Dermis blood vessel endothelial cell (primary cell): Measurements from ENCODE around the gene PHLDB3. TPM values are rescaled to one million over a fixed set of nuclear protein-coding genes. Genes with fewer than 3 reads are reported as not detected.
"Not testable (repeated sequence)": the region's sequence is repeated elsewhere in the genome, so short reads cannot be mapped to it uniquely, and the experiment has no call there.

Experiments
- DNase-seq: peaks from one replicate; pipeline ENCODE4 v3.0.0; 2010
- total RNA-seq: library from RNA; depleted of rRNA; stranded (reverse); fragments of >200 nt; gene quantifications from 2 replicates; pipeline ENCODE4 v1.2.3, GENCODE V29; 2014

Gene PHLDB3
- total RNA-seq, 1 donor from 2014 or later = 34.2 TPM

DNA sequence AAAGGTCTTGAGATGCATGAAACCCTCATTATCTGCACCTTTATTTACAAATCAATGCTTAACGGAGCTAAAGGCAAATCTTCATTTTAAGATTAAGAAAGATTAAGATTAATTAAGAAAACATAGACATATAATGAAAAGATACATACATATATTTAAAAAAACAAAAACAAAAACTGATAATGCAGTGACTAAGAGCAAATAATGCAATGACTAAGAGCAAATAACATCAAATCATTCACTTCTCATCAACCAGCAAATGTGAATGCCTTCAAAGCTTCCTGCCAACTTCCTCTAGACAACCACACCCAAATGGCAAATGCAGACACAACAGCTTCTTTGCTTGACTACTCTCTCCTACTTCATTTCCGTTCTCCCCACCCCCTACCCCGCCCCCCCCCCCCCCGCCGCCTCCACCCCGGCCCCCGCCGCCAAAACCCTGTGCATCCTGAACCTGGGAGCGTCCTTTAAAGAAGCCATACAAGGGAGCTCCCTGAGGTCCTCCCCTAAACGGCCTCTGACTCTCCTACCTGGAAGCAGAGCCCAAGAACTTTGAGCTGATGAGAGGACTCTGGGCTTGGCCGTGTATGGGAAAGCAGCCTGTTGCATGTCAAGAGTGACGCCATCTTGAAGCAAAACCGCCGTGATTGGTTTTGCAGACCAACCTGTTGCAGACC is 65.4 kb downstream of the PHLDB3 start:
- DNase-seq = peak; percentile 20

DNA sequence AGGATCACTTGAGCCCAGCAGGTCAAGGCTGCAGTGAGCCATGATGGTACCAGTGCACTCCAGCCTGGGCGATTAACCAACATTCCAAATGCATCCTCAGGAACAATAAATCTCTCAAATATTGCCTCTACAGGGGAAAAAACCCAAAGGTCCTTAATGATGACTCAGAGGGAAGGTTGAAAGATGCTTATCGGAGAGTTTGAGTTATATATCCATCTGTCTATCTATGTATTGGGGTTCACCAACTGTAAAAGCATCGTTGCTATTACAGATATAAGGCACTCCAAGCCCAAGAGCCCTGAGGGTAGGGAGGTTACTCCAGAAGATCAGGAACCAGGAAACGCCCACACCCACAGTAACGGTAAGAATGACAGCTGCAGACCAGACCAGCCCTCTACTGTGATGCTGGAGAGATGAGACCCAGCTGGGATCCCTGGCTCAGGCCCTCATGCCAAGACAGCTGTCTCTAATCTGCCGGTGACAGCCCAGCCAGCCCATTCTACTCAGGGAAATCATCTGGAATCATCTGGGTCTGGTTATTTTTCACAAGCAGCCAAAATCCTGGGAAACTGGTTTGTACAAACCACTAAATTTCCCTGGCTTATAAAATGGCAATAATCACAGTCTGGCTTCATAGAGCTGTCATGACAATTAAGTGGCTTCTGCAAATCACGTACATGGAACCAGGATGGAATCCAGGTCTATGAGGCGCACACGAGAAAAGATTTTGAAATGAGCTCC is 66.1 kb downstream of the PHLDB3 start:
- no peak for DNase-seq

DNA sequence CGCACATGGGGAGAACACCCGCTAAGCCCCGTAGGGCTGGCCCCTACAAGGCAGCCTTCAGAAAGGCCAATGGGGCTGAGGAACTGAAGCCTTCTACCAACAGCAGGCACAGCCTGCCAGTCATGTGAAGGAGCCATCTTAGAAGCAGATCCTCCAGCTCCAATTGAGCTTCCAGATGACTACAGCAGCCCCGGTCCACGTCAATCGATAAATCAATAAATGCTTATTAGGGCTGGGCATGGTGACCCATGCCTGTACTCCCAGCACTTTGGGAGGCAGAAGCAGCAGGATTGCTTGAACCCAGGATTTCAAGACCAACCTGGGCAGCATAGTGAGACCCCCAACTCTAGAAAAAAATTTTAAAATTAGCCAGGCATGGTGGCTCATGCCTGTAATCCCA is 66.8 kb downstream of the PHLDB3 start:
- no peak for DNase-seq

DNA sequence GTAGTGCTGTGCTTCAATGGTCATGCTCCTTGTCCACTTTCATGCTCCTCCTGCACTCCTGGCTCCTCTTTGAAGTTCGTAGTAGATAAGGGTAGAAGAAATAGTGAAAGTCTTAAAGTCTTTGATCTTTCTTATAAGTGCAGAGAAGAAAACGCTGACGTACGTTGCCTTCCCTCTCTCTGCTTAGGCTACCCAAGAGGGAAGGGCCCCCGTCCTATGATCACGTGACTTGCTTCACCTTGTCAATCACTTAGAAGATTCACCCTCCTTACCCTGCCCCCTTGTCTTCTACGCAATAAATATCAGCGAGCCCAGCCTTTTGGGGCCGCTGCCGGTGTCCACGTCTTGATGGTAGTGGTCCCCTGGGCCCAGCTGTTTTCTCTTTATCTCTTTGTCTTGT is 67.3 kb downstream of the PHLDB3 start:
- DNase-seq = not testable (repeated sequence)

DNA sequence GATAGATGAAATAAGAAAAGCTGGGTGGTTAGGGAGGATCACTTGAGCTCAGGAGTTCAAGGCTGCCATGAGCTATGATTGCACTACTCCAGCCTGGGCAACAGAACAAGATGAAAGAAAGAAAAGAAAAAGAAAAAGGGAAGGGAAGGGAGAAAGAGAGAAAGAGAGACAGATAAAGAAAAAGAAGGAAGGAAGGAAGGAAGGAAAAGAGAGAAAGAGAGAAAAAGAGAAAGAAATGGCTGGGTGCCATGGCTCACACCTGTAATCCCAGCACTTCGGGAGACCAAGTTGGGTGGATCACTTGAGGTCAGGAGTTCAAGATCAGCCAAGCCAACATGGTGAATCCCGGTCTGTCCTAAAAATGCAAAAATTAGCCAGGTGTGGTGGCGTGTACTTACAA is 68.8 kb downstream of the PHLDB3 start:
- no peak for DNase-seq

DNA sequence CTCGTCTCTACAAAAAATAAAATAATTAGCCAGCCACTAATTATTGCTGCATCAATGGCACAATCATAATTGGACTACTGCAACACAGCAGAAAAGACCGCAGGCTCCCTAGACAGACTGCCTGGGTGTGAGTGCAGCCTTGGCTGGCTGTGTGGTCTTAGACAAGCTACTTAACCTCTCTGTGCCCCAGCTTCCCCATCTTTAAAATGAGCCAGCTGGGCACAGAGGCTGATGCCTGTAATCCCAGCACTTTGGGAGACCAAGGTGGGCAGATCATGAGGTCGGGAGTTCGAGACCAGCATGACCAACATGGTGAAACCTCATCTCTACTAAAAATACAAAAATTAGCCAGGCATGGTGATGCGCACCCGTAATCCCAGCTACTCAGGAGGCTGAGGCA is 70.9 kb downstream of the PHLDB3 start:
- no peak for DNase-seq

DNA sequence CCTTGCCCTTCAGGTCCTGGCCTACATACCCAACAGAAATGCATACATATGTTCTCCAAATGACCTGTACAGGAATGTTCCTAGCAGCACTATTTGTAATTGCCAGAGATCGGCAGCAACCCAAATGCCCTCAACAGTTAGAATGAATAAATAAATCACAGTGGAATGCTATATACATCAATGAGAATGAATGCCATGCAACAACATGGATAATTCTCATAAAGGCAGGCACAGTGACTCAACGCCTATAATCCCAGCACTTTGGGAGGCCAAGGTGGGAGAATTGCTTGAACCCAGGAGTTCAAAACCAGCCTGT is 71.2 kb downstream of the PHLDB3 start:
- DNase-seq = no peak

DNA sequence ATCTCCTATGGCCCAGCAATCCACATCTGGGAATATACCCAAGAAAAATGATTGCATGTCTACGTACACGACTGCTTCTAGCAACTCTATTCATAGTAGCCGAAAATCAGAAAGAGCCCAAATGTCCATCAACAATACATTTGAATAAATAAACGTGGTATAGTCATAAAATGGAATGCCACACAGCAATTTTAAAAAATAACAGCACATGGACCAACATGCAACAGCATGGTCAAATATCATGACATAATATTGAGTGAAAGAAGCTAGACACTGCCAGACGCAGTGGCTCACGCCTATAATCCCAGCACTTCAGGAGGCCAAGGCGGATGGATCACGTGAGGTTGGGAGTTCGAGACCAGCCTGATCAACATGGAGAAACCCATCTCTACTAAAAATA is 73.6 kb downstream of the PHLDB3 start:
- no peak for DNase-seq

DNA sequence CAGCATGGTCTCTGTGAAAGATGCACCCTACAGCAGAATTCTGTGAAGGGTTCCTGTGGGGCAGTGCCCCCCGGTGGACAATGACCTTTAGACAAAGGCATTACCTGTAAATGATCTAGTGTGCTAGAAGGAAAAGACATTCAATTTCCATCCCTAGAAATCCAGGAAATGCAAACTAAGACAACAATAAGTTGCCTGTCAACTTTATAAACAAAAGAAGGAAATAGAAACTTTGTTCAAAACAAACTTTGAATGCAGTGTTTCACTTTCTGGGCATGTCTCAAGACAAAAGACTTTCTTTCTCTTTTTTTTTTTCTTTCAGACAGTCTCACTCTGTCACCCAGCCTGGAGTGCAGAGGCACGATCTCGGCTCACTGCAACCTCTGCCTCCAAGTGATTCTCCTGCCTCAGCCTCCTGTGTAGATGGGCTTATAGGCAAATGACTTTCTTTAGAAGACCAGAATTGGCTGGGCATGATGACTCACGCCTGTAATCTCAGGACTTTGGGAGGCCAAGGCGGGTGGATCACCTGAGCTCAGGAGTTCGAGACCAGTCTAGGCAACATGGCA is 74.3 kb downstream of the PHLDB3 start:
- peak; percentile 5 for DNase-seq

DNA sequence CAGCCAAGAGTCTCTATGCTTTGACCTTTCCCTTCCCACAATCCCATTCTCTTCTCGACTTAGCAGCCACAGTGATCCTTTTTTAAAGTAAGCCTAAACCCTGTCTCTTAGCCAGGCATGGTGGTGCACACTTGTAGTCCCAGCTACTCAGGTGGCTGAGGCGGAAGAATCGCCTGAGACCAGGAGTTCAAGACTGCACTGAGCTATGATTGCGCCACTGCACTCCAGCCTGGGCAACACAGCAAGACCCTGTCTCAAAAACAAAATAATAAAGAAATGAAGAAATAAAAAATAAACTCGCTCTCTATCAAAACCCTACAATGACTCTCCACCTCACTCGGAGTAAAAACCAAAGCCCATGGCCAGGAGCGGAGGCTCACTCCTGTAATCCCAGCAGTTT is 75.2 kb downstream of the PHLDB3 start:
- no peak for DNase-seq

DNA sequence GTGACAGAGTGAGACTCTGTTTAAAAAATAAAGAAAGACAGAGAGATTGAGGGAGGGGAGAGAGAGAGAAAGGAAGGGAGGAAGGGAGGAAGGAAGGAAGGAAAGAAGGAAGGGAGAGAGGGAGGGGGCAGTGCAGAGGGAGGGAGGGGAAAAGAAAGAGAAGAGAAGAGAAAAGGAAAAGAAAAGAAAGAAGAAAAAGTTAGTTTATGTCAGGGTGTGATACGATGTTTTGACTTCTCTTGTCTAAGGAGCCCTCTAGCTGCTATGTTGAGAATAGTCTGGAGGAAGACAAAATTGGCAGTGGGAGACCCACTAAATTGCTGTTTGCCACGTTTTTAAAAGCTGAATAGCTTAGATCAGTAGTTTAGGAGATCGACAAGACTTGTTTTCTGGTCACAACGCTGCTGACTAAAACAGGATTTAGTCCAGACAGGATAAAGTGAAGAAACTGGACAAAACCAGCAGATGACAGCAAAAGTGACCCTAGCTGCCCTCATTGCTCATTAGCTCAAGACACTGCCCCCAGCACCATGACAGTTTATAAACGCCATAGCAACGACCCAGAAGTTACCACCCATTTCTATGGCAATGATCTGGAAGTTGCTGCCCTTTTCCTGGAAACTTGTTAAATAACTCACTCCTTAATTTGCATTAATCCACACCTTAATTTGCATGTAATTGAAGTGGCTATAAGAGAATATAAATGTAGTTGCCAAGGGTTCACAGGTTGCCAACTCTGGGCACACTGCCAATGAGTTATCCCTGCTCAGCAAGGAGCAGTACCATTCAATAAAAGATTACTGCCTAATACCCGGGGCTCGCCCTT is 78.8 kb downstream of the PHLDB3 start:
- DNase-seq = peak; percentile 38

Other genes with a start within 250 kb of the PHLDB3 start
- gene PSG9, start 235.2 kb downstream of the PHLDB3 start, total RNA-seq = 0.19 TPM in 1 of 2 replicates, not detected in the other
- gene CD177, start 151.1 kb downstream of the PHLDB3 start, total RNA-seq = 0.05 TPM in 1 of 2 replicates, not detected in the other
- gene TEX101, start 89.9 kb downstream of the PHLDB3 start, total RNA-seq = not detected in 2 replicates
- gene LYPD3, start 39.1 kb downstream of the PHLDB3 start, total RNA-seq = 0.17 and 0.33 TPM in 2 replicates
- gene ETHE1, start 22.5 kb upstream of the PHLDB3 start, total RNA-seq = 102 and 104 TPM in 2 replicates
- 0.23 TPM in 1 of 2 replicates, not detected in the other for gene ZNF575, start 28.4 kb upstream of the PHLDB3 start, total RNA-seq
- gene XRCC1, start 70.8 kb upstream of the PHLDB3 start, total RNA-seq = 16.8 and 18.6 TPM in 2 replicates
- 0.68 and 3.7 TPM in 2 replicates for gene PINLYP, start 71.1 kb upstream of the PHLDB3 start, total RNA-seq
- gene IRGQ, start 91.4 kb upstream of the PHLDB3 start, total RNA-seq = 27.2 and 34.6 TPM in 2 replicates
- 10.8 and 12.6 TPM in 2 replicates for gene ZNF576, start 91.8 kb upstream of the PHLDB3 start, total RNA-seq
- gene SRRM5, start 107.3 kb upstream of the PHLDB3 start, total RNA-seq = 0.05 and 0.17 TPM in 2 replicates
- 41.5 and 46.5 TPM in 2 replicates for gene ZNF428, start 114.9 kb upstream of the PHLDB3 start, total RNA-seq
- gene CADM4, start 135.1 kb upstream of the PHLDB3 start, total RNA-seq = 8.7 and 11.9 TPM in 2 replicates
- gene PLAUR, start 165.4 kb upstream of the PHLDB3 start, total RNA-seq = 23.3 and 24.2 TPM in 2 replicates
- gene IRGC, start 211.3 kb upstream of the PHLDB3 start, total RNA-seq = not detected in 2 replicates